ENCODE data around the gene KLF2.

The KLF2 gene

GRCh38 chr19:16340654-16341053, 16.0 kb downstream of the KLF2 start:
- Histone ChIP-seq H3K27ac (ENCODE audit: low read length) (no peak overlapping the region), H4K20me1 (ENCODE audit: insufficient read depth, low read length) (no peaks in the 10 kb centered on the region), H3K9me3 (replicated peaks; ENCODE audit: insufficient read depth, low read length) (no peaks in the 10 kb centered on the region), H3K4me2 (ENCODE audit: low read depth, low read length) (no peak overlapping the region), H3K4me1 (ENCODE audit: low read length) (peaks cover 3% of the 10 kb centered on the region; the same call in 1 of the 2 replicates), H3K9me2 (replicated peaks; ENCODE audit: insufficient read depth, low read length) (no peaks in the 10 kb centered on the region), H3F3A (ENCODE audit: insufficient read depth, low read length) (no peaks in the 10 kb centered on the region), H3K4me3 (ENCODE audit: low read length) (no peak overlapping the region), H3K27me3 (replicated peaks; ENCODE audit: insufficient read depth, low read length) (no peaks in the 10 kb centered on the region), H3K79me2 (ENCODE audit: low read length) (no peaks in the 10 kb centered on the region), H3K9ac (ENCODE audit: low read length) (no peak overlapping the region), H2AFZ (ENCODE audit: low read length) (no peak overlapping the region), H3K36me3 (replicated peaks; ENCODE audit: insufficient read depth, low read length) (no peaks in the 10 kb centered on the region)
- no peak for DNase-seq
- TF ChIP-seq CTCF (IDR thresholded peaks at IDR 0.05; ENCODE audit: low read length) (no peak), EZH2 (optimal IDR thresholded peaks at IDR 0.05; ENCODE audit: low read depth, low read length) (no peak), EZH2phosphoT487 (IDR thresholded peaks at IDR 0.05; ENCODE audit: low read length) (no peak)

DNA sequence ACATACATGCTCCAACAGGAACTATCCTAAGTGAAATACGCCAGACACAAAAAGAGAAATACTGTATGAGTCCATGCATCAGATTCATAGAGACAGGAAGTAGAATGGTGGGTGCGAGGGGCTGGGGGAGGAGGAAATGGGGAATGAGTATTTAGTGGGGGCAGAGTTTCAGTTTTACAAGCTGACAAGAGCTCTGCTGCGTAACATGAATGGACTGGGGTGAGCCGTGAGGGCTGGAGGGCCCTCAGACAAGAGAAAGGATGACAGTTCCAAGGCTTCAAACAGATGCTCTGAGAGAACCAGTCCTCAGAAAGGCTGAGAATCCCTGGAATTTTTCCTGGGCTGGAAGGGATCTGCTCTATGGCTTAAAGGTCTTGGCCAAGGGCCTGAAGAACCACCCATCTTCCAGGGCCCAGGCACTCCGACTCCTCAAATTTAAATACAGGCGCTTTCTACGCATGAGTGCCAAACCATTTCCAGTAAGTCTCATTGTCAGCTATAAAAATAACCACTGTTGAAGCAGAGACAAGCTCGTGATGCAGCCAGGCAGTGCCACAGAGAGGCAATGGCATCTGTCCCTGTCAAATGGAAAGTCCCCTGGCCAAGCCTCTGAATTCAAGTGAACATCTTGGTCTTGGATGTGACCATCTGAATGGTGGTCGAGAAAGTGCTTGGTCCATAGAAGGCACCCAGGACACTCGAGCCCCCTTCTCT, 17.5 kb downstream of the KLF2 start:
- DNase-seq, result no peak

DNA sequence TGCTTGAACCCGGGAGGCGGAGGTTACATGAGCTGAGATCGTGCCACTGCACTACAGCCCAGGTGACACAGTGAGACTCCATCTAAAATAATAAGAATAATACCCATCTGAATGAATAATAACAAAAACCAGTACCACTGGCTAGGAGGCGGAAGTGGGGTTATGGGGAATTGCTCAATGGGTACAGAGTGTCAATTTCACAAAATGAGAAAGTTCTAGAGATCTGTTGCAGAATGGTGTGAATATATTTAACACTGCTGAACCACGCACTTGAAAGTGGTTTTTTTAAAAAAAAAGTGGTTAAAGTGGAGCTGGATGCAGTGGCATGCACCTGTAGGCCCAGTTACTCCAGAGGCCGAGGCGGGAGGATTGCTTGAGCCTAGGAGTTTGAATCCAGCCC, 18.5 kb downstream of the KLF2 start:
- H3K36me3 ChIP-seq (replicated peaks; ENCODE audit: insufficient read depth, low read length), result no peaks in the 10 kb centered on the region
- peaks cover 3% of the 10 kb centered on the region; the same call in 1 of the 2 replicates for H3K4me1 ChIP-seq (ENCODE audit: low read length)
- H3K27me3 ChIP-seq (replicated peaks; ENCODE audit: insufficient read depth, low read length), result no peaks in the 10 kb centered on the region
- no peaks in the 10 kb centered on the region for H4K20me1 ChIP-seq (ENCODE audit: insufficient read depth, low read length)
- no peak overlapping the region for H3K4me2 ChIP-seq (ENCODE audit: low read depth, low read length)
- no peak overlapping the region for H2AFZ ChIP-seq (ENCODE audit: low read length)
- H3K9me2 ChIP-seq (replicated peaks; ENCODE audit: insufficient read depth, low read length), result no peaks in the 10 kb centered on the region
- no peaks in the 10 kb centered on the region for H3F3A ChIP-seq (ENCODE audit: insufficient read depth, low read length)
- H3K4me3 ChIP-seq (ENCODE audit: low read length), result no peak overlapping the region
- TF ChIP-seq EZH2 (optimal IDR thresholded peaks at IDR 0.05; ENCODE audit: low read depth, low read length) (no peak), CTCF (IDR thresholded peaks at IDR 0.05; ENCODE audit: low read length) (no peak), EZH2phosphoT487 (IDR thresholded peaks at IDR 0.05; ENCODE audit: low read length) (no peak)
- no peaks in the 10 kb centered on the region for H3K9me3 ChIP-seq (replicated peaks; ENCODE audit: insufficient read depth, low read length)
- no peaks in the 10 kb centered on the region for H3K79me2 ChIP-seq (ENCODE audit: low read length)
- DNase-seq, result no peak
- no peak overlapping the region for H3K27ac ChIP-seq (ENCODE audit: low read length)
- H3K9ac ChIP-seq (ENCODE audit: low read length), result no peak overlapping the region

More for the DNA sequence above, 17.5 kb downstream of the KLF2 start:
- no peak overlapping the region for H2AFZ ChIP-seq (ENCODE audit: low read length)
- H4K20me1 ChIP-seq (ENCODE audit: insufficient read depth, low read length), result no peaks in the 10 kb centered on the region
- no peak overlapping the region for H3K27ac ChIP-seq (ENCODE audit: low read length)
- TF ChIP-seq EZH2phosphoT487 (IDR thresholded peaks at IDR 0.05; ENCODE audit: low read length) (no peak), CTCF (IDR thresholded peaks at IDR 0.05; ENCODE audit: low read length) (no peak)
- no peak overlapping the region for H3K9ac ChIP-seq (ENCODE audit: low read length)
- H3K9me3 ChIP-seq (replicated peaks; ENCODE audit: insufficient read depth, low read length), result no peaks in the 10 kb centered on the region
- no peaks in the 10 kb centered on the region for H3F3A ChIP-seq (ENCODE audit: insufficient read depth, low read length)
- H3K36me3 ChIP-seq (replicated peaks; ENCODE audit: insufficient read depth, low read length), result no peaks in the 10 kb centered on the region
- H3K9me2 ChIP-seq (replicated peaks; ENCODE audit: insufficient read depth, low read length), result no peaks in the 10 kb centered on the region
- no peak overlapping the region for H3K4me3 ChIP-seq (ENCODE audit: low read length)
- no peak overlapping the region for H3K4me2 ChIP-seq (ENCODE audit: low read depth, low read length)
- H3K79me2 ChIP-seq (ENCODE audit: low read length), result no peaks in the 10 kb centered on the region
- H3K4me1 ChIP-seq (ENCODE audit: low read length), result peaks cover 3% of the 10 kb centered on the region; the same call in 1 of the 2 replicates
- no peaks in the 10 kb centered on the region for H3K27me3 ChIP-seq (replicated peaks; ENCODE audit: insufficient read depth, low read length)
